DMS53 treated with DMSO at 0.1 percent for 48 hours (cell line): ENCODE results near the gene GPHN.

Source experiments
- DNase-seq: peaks from one replicate; lab custom pipeline; 2025; ENCODE audit not compliant: unreplicated experiment; lab: John Stamatoyannopoulos, UW

Gene GPHN

GRCh38 chr14:67016856-67017255 lies 508.9 kb downstream of the GPHN start:
- no peak for DNase-seq

GRCh38 chr14:67018720-67019119 lies 510.8 kb downstream of the GPHN start:
- DNase-seq = no peak

GRCh38 chr14:67019796-67020195 lies 511.8 kb downstream of the GPHN start:
- DNase-seq = no peak

- no peak for DNase-seq
These were observed 524.2 kb downstream of the GPHN start for GRCh38 chr14:67031920-67032774.

- DNase-seq = no peak
These were observed 537.5 kb downstream of the GPHN start for GRCh38 chr14:67045440-67045839.

- DNase-seq = no peak
These were observed 542.9 kb downstream of the GPHN start for GRCh38 chr14:67050896-67051295.

GRCh38 chr14:67056684-67057083 lies 548.7 kb downstream of the GPHN start:
- DNase-seq = no peak

GRCh38 chr14:67059596-67059995 lies 551.6 kb downstream of the GPHN start:
- DNase-seq = no peak

GRCh38 chr14:67060546-67060945 lies 552.6 kb downstream of the GPHN start:
- DNase-seq = no peak

- DNase-seq = peak; percentile 23
These were observed 559.3 kb downstream of the GPHN start for GRCh38 chr14:67067070-67067814.

GRCh38 chr14:67068251-67068650 lies 560.3 kb downstream of the GPHN start:
- no peak for DNase-seq

GRCh38 chr14:67071506-67071905 lies 563.6 kb downstream of the GPHN start:
- DNase-seq = no peak

- no peak for DNase-seq
These were observed 570.0 kb downstream of the GPHN start for GRCh38 chr14:67077921-67078320.

- DNase-seq = no peak
These were observed 571.9 kb downstream of the GPHN start for GRCh38 chr14:67079846-67080245.

GRCh38 chr14:67108230-67108629 lies 600.3 kb downstream of the GPHN start:
- DNase-seq = no peak

- no peak for DNase-seq
These were observed 603.1 kb downstream of the GPHN start for GRCh38 chr14:67111022-67111421.

GRCh38 chr14:67112344-67112743 lies 604.4 kb downstream of the GPHN start:
- DNase-seq = no peak

GRCh38 chr14:67127174-67127573 lies 619.2 kb downstream of the GPHN start:
- DNase-seq = no peak

GRCh38 chr14:67129768-67130167 lies 621.8 kb downstream of the GPHN start:
- DNase-seq = no peak

GRCh38 chr14:67131691-67132090 lies 623.7 kb downstream of the GPHN start:
- DNase-seq = no peak

- no peak for DNase-seq
These were observed 625.2 kb downstream of the GPHN start for GRCh38 chr14:67133144-67133543.
